Stimulated activated CD8-positive, alpha-beta memory T cell treated with anti-CD3 and anti-CD28 coated beads, Interleukin-7, amount 100 ng/mL, for 24 hours (primary cell): Measurements from ENCODE around the gene TGM2.

Source experiments
- DNase-seq: peaks from one replicate; pipeline ENCODE4 v3.0.0-alpha.2; 2020; ENCODE audit warnings: low read depth

Gene TGM2

GRCh38 chr20:38092915-38093314 lies 72.2 kb downstream of the TGM2 start:
- DNase-seq: no peak

GRCh38 chr20:38092260-38092857 lies 72.7 kb downstream of the TGM2 start:
- no peak for DNase-seq

- DNase-seq: no peak
Measured at GRCh38 chr20:38091441-38092216, 73.4 kb downstream of the TGM2 start.

- DNase-seq: no peak
Measured at GRCh38 chr20:38090061-38090460, 75.0 kb downstream of the TGM2 start.

- DNase-seq: no peak
Measured at GRCh38 chr20:38089500-38089899, 75.6 kb downstream of the TGM2 start.

GRCh38 chr20:38085026-38085425 lies 80.0 kb downstream of the TGM2 start:
- DNase-seq: no peak

- DNase-seq: no peak
Measured at GRCh38 chr20:38084425-38084951, 80.6 kb downstream of the TGM2 start.

- DNase-seq: no peak
Measured at GRCh38 chr20:38083338-38084048, 81.6 kb downstream of the TGM2 start.

GRCh38 chr20:38082894-38083293 lies 82.2 kb downstream of the TGM2 start:
- DNase-seq: no peak

GRCh38 chr20:38081575-38081974 lies 83.5 kb downstream of the TGM2 start:
- DNase-seq: no peak

GRCh38 chr20:38079353-38079752 lies 85.7 kb downstream of the TGM2 start:
- DNase-seq: no peak

- no peak for DNase-seq
Measured at GRCh38 chr20:38078084-38078483, 87.0 kb downstream of the TGM2 start.
